Measurements from ENCODE around the gene VPS51. TPM values are rescaled to one million over a fixed set of nuclear protein-coding genes. Genes with fewer than 3 reads are reported as not detected.

Gene VPS51
- total RNA-seq, 1 experiment from 2014 or later = 89.5 TPM

GRCh38 chr11:65152122-65152521 is 56.1 kb downstream of the VPS51 start (continued):
- TF ChIP-seq, protein P1, sequence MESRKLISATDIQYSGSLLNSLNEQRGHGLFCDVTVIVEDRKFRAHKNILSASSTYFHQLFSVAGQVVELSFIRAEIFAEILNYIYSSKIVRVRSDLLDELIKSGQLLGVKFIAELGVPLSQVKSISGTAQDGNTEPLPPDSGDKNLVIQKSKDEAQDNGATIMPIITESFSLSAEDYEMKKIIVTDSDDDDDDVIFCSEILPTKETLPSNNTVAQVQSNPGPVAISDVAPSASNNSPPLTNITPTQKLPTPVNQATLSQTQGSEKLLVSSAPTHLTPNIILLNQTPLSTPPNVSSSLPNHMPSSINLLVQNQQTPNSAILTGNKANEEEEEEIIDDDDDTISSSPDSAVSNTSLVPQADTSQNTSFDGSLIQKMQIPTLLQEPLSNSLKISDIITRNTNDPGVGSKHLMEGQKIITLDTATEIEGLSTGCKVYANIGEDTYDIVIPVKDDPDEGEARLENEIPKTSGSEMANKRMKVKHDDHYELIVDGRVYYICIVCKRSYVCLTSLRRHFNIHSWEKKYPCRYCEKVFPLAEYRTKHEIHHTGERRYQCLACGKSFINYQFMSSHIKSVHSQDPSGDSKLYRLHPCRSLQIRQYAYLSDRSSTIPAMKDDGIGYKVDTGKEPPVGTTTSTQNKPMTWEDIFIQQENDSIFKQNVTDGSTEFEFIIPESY (IDR thresholded peaks at IDR 0.05; ENCODE audit: extremely low read depth, insufficient replicate concordance, low read length) = no peak

GRCh38 chr11:65156256-65156655 is 60.2 kb downstream of the VPS51 start:
- Histone ChIP-seq H3K27me3 (ENCODE audit: insufficient read depth, low read length) (no peaks in the 10 kb centered on the region), H3K9ac (ENCODE audit: low read length) (no peak overlapping the region), H3K4me2 (ENCODE audit: low read length) (no peak overlapping the region), H3K36me3 (ENCODE audit: control insufficient read depth in 1 of 2, insufficient read depth in 2 of 2, low read length in 2 of 2) (no peaks in the 10 kb centered on the region), H3K4me3 (replicated peaks in 1 of 2; ENCODE audit: low read depth in 1 of 2, low read length in 2 of 2) (no peak overlapping the region), H3K79me2 (ENCODE audit: insufficient read depth, low read length) (no peaks in the 10 kb centered on the region), H2AFZ (ENCODE audit: low read depth, low read length, poor library complexity, severe bottlenecking) (no peak overlapping the region), H3K27ac (ENCODE audit: low read depth, low read length) (no peak overlapping the region), H3K9me3 (ENCODE audit: control insufficient read depth in 1 of 2, insufficient read depth in 1 of 2, low read depth in 1 of 2, low read length in 2 of 2) (no peaks in the 10 kb centered on the region), H4K20me1 (ENCODE audit: insufficient read depth) (no peaks in the 10 kb centered on the region), H3K9me2 (ENCODE audit: insufficient read depth) (no peaks in the 10 kb centered on the region), H3K4me1 (ENCODE audit: control insufficient read depth in 1 of 2, insufficient read depth in 2 of 2, low read length in 2 of 2) (peaks cover 0 to 10% of the 10 kb centered on the region in 2 experiments; a peak in 3 of 4 replicates)
- no peak for TF ChIP-seq ZFX (IDR thresholded peaks at IDR 0.05)
- TF ChIP-seq TCF7L2 (IDR thresholded peaks at IDR 0.05; ENCODE audit: borderline replicate concordance, extremely low read depth, insufficient read depth, insufficient read length) = no peak
- no peak for TF ChIP-seq CEBPB (IDR thresholded peaks at IDR 0.05; ENCODE audit: low read depth)
- TF ChIP-seq POLR2AphosphoS5 (IDR thresholded peaks at IDR 0.05; ENCODE audit: low read depth, low read length) = no peak
- no peak for TF ChIP-seq CBX3 (IDR thresholded peaks at IDR 0.05; ENCODE audit: low read depth)
- ChIA-PET RAD21 (ENCODE audit: low non-redundant PET in 1 of 2, low total read pairs in 2 of 2, uncharacterized antibody in 2 of 2, unreplicated experiment in 2 of 2) (no interaction called here), POLR2A (no interaction called here), CTCF (no interaction called here)
- intact Hi-C loops (cut with micrococcal nuclease) = no loop called here
- no TSS peak for BruUV-seq (replicated peaks)
- DNase-seq (ENCODE audit: low read depth, low spot score) (no peak), ATAC-seq (no peak)

GRCh38 chr11:65156926-65157325 is 60.9 kb downstream of the VPS51 start:
- CTCF ChIA-PET = no interaction called here
- no peaks in the 10 kb centered on the region for H3K36me3 ChIP-seq (ENCODE audit: control insufficient read depth in 1 of 2, insufficient read depth in 2 of 2, low read length in 2 of 2)
- H3K9ac ChIP-seq (ENCODE audit: low read length) = no peak overlapping the region
- peaks cover 0 to 6% of the 10 kb centered on the region in 2 experiments; a peak in 1 of 4 replicates for H3K4me1 ChIP-seq (ENCODE audit: control insufficient read depth in 1 of 2, insufficient read depth in 2 of 2, low read length in 2 of 2)
- H3K79me2 ChIP-seq (ENCODE audit: insufficient read depth, low read length) = no peaks in the 10 kb centered on the region
- H4K20me1 ChIP-seq (ENCODE audit: insufficient read depth) = no peaks in the 10 kb centered on the region
- H3K9me3 ChIP-seq (ENCODE audit: control insufficient read depth in 1 of 2, insufficient read depth in 1 of 2, low read depth in 1 of 2, low read length in 2 of 2) = no peaks in the 10 kb centered on the region
- ATAC-seq (no peak), DNase-seq (ENCODE audit: low read depth, low spot score) (no peak)
- no peak overlapping the region for H3K4me2 ChIP-seq (ENCODE audit: low read length)
- RAD21 ChIA-PET (ENCODE audit: low non-redundant PET in 1 of 2, low total read pairs in 2 of 2, uncharacterized antibody in 2 of 2, unreplicated experiment in 2 of 2) = no interaction called here
- H3K27ac ChIP-seq (ENCODE audit: low read depth, low read length) = no peak overlapping the region
- H3K9me2 ChIP-seq (ENCODE audit: insufficient read depth) = no peaks in the 10 kb centered on the region
- POLR2A ChIA-PET = no interaction called here
- H3K27me3 ChIP-seq (ENCODE audit: insufficient read depth, low read length) = no peaks in the 10 kb centered on the region
- H3K4me3 ChIP-seq (replicated peaks in 1 of 2; ENCODE audit: low read depth in 1 of 2, low read length in 2 of 2) = no peak overlapping the region
- intact Hi-C loops (cut with micrococcal nuclease) = no loop called here
- no peak overlapping the region for H2AFZ ChIP-seq (ENCODE audit: low read depth, low read length, poor library complexity, severe bottlenecking)
- BruUV-seq (replicated peaks) = no TSS peak
- TF ChIP-seq EGR1 (IDR thresholded peaks at IDR 0.05; ENCODE audit: low read depth) = no peak
- TF ChIP-seq, protein P1 (IDR thresholded peaks at IDR 0.05; ENCODE audit: extremely low read depth, insufficient replicate concordance, low read length) = no peak
- TF ChIP-seq EZH2phosphoT487 (IDR thresholded peaks at IDR 0.05; ENCODE audit: borderline replicate concordance) = no peak
- TF ChIP-seq CBX3 (IDR thresholded peaks at IDR 0.05; ENCODE audit: low read depth) = no peak
- TF ChIP-seq RAD21 (IDR thresholded peaks at IDR 0.05; ENCODE audit: low read depth) = no peak
- TF ChIP-seq, protein P2, sequence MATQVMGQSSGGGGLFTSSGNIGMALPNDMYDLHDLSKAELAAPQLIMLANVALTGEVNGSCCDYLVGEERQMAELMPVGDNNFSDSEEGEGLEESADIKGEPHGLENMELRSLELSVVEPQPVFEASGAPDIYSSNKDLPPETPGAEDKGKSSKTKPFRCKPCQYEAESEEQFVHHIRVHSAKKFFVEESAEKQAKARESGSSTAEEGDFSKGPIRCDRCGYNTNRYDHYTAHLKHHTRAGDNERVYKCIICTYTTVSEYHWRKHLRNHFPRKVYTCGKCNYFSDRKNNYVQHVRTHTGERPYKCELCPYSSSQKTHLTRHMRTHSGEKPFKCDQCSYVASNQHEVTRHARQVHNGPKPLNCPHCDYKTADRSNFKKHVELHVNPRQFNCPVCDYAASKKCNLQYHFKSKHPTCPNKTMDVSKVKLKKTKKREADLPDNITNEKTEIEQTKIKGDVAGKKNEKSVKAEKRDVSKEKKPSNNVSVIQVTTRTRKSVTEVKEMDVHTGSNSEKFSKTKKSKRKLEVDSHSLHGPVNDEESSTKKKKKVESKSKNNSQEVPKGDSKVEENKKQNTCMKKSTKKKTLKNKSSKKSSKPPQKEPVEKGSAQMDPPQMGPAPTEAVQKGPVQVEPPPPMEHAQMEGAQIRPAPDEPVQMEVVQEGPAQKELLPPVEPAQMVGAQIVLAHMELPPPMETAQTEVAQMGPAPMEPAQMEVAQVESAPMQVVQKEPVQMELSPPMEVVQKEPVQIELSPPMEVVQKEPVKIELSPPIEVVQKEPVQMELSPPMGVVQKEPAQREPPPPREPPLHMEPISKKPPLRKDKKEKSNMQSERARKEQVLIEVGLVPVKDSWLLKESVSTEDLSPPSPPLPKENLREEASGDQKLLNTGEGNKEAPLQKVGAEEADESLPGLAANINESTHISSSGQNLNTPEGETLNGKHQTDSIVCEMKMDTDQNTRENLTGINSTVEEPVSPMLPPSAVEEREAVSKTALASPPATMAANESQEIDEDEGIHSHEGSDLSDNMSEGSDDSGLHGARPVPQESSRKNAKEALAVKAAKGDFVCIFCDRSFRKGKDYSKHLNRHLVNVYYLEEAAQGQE (IDR thresholded peaks at IDR 0.05; ENCODE audit: low read depth) = no peak
- no peak for TF ChIP-seq JUND (IDR thresholded peaks at IDR 0.05)
- no peak for TF ChIP-seq SIN3A (IDR thresholded peaks at IDR 0.05; ENCODE audit: low read depth)

Data from HCT116 (cell line).